H9 (cell line): ENCODE measurements around the gene AFF1. TPM values are rescaled to one million over a fixed set of nuclear protein-coding genes. Genes with fewer than 3 reads are reported as not detected.

Experiments used
- DNase-seq: peaks from one replicate; pipeline ENCODE4 v3.0.0-alpha.2; 2017
- H2AFZ ChIP-seq: one replicate; pipeline ENCODE4 v1.6.1; 2013; ENCODE audit warnings: mild to moderate bottlenecking, low read length, control low read depth, moderate library complexity
- H2AK5ac ChIP-seq: 2 replicates; pipeline ENCODE4 v1.6.1; 2013; ENCODE audit warnings: low read length, control low read depth, mixed read lengths; ENCODE audit not compliant: insufficient read length
- H2BK120ac ChIP-seq: one replicate; pipeline ENCODE4 v1.6.1; 2013; ENCODE audit warnings: low read depth, mild to moderate bottlenecking, low read length, control low read depth, inconsistent platforms; ENCODE audit not compliant: poor library complexity, severe bottlenecking
- H2BK12ac ChIP-seq: 2 replicates; pipeline ENCODE4 v1.6.1; 2013; ENCODE audit warnings: low read length, control low read depth, mixed read lengths, low read depth; ENCODE audit not compliant: insufficient read length
- H2BK15ac ChIP-seq: 2 replicates; pipeline ENCODE4 v1.6.1; 2013; ENCODE audit warnings: low read depth, low read length, control low read depth
- H2BK20ac ChIP-seq: one replicate; pipeline ENCODE4 v1.6.1; 2013; ENCODE audit warnings: low read depth, mild to moderate bottlenecking, low read length, control low read depth, inconsistent platforms; ENCODE audit not compliant: poor library complexity, severe bottlenecking
- H2BK5ac ChIP-seq: 2 replicates; pipeline ENCODE4 v1.6.1; 2013; ENCODE audit warnings: low read length, control low read depth, mixed read lengths; ENCODE audit not compliant: insufficient read length
- H3K14ac ChIP-seq: 2 replicates; pipeline ENCODE4 v1.6.1; 2013; ENCODE audit warnings: low read length, control low read depth; ENCODE audit not compliant: insufficient read depth
- H3K18ac ChIP-seq: 2 replicates; pipeline ENCODE4 v1.6.1; 2013; ENCODE audit warnings: low read depth, mild to moderate bottlenecking, mixed read lengths, low read length, control low read depth; ENCODE audit not compliant: insufficient read length
- H3K23ac ChIP-seq: 2 replicates; pipeline ENCODE4 v1.6.1; 2013; ENCODE audit warnings: low read length, control low read depth, mixed read lengths, low read depth; ENCODE audit not compliant: insufficient read length
- H3K23me2 ChIP-seq: 2 replicates; pipeline ENCODE4 v1.6.1; 2013; ENCODE audit warnings: low read depth, mild to moderate bottlenecking, mixed read lengths, low read length, control low read depth; ENCODE audit not compliant: insufficient read length, poor library complexity, severe bottlenecking
- H3K27ac ChIP-seq: 2 replicates; pipeline ENCODE4 v1.5.1; 2013; ENCODE audit warnings: low read length, control low read depth, mixed read lengths, low read depth; ENCODE audit not compliant: insufficient read length
- H3K27me3 ChIP-seq: 2 replicates; pipeline ENCODE4 v1.6.1; 2013; ENCODE audit warnings: low read length, control low read depth, inconsistent platforms; ENCODE audit not compliant: insufficient read depth
- H3K4ac ChIP-seq: 2 replicates; pipeline ENCODE4 v1.6.1; 2013; ENCODE audit warnings: low read depth, mild to moderate bottlenecking, control low read depth, inconsistent platforms, low read length, moderate library complexity
- H3K4me1 ChIP-seq: 2 replicates; pipeline ENCODE4 v1.6.1; 2013; ENCODE audit warnings: low read length, control low read depth, inconsistent platforms; ENCODE audit not compliant: insufficient read depth
- H3K4me2 ChIP-seq: 2 replicates; pipeline ENCODE4 v1.6.1; 2013; ENCODE audit warnings: low read length, control low read depth, mixed read lengths; ENCODE audit not compliant: insufficient read length, insufficient read depth
- H3K56ac ChIP-seq: 2 replicates; pipeline ENCODE4 v1.6.1; 2013; ENCODE audit warnings: low read depth, mild to moderate bottlenecking, mixed read lengths, low read length, control low read depth; ENCODE audit not compliant: insufficient read length
- H3K79me1 ChIP-seq: 2 replicates; pipeline ENCODE4 v1.6.1; 2013; ENCODE audit warnings: low read depth, mild to moderate bottlenecking, moderate library complexity, low read length, control low read depth, inconsistent platforms; ENCODE audit not compliant: insufficient read depth, poor library complexity, severe bottlenecking
- H3K79me2 ChIP-seq: 2 replicates; pipeline ENCODE4 v1.6.1; 2013; ENCODE audit warnings: low read length, control low read depth, inconsistent platforms; ENCODE audit not compliant: insufficient read depth
- H3K9ac ChIP-seq: 2 replicates; pipeline ENCODE4 v1.6.1; 2013; ENCODE audit warnings: low read length, control low read depth, mixed read lengths; ENCODE audit not compliant: insufficient read length; ENCODE audit errors: extremely low read depth
- H3K9me3 ChIP-seq: one replicate; pipeline ENCODE4 v1.6.1; 2013; ENCODE audit warnings: low read depth, low read length, inconsistent platforms; ENCODE audit not compliant: control insufficient read depth
- H3T11ph ChIP-seq: one replicate; pipeline ENCODE4 v1.6.1; 2013; ENCODE audit warnings: mild to moderate bottlenecking, low read length, control low read depth, inconsistent platforms
- H4K20me1 ChIP-seq: one replicate; pipeline ENCODE4 v1.6.1; 2013; ENCODE audit not compliant: control insufficient read depth, insufficient read length, insufficient read depth
- H4K5ac ChIP-seq: 2 replicates; pipeline ENCODE4 v1.6.1; 2013; ENCODE audit warnings: low read depth, mild to moderate bottlenecking, mixed read lengths, low read length, control low read depth; ENCODE audit not compliant: insufficient read length
- H4K8ac ChIP-seq: replicated peaks from 2 replicates; pipeline ENCODE4 v1.6.1; 2013; ENCODE audit warnings: low read length, control low read depth, mixed read lengths, low read depth; ENCODE audit not compliant: insufficient read length
- H4K91ac ChIP-seq: 2 replicates; pipeline ENCODE4 v1.6.1; 2013; ENCODE audit warnings: low read depth, mild to moderate bottlenecking, moderate library complexity, mixed read lengths, low read length, control low read depth; ENCODE audit not compliant: insufficient read length
- H3K27ac Mint-ChIP-seq, 3 experiments: 2 replicates in 2 of 3; 3 replicates in 1 of 3; pipeline ENCODE4 v1.8.0; 2020 to 2021; ENCODE audit warnings: mixed read lengths in 3 of 3, mild to moderate bottlenecking in 1 of 3, moderate library complexity in 1 of 3
- H3K27me3 Mint-ChIP-seq: 2 replicates; pipeline ENCODE4 v1.8.0; 2021; ENCODE audit warnings: low read depth, mild to moderate bottlenecking, moderate library complexity, mixed read lengths
- H3K36me3 Mint-ChIP-seq, 3 experiments: 2 replicates in 2 of 3; 3 replicates in 1 of 3; pipeline ENCODE4 v1.8.0; 2020 to 2021; ENCODE audit warnings: low read depth in 3 of 3, mixed read lengths in 3 of 3; ENCODE audit not compliant: insufficient read depth in 1 of 3
- H3K4me1 Mint-ChIP-seq, 2 experiments: 2 replicates each; pipeline ENCODE4 v1.8.0; 2020; ENCODE audit warnings: mixed read lengths in 2 of 2
- H3K4me3 Mint-ChIP-seq, 2 experiments: 2 replicates in 1 of 2; 3 replicates in 1 of 2; pipeline ENCODE4 v1.8.0; 2020 to 2021; ENCODE audit warnings: mild to moderate bottlenecking in 2 of 2, mixed read lengths in 2 of 2, moderate library complexity in 1 of 2
- H3K9me3 Mint-ChIP-seq, 2 experiments: 2 replicates in 1 of 2; 3 replicates in 1 of 2; pipeline ENCODE4 v1.8.0; 2020; ENCODE audit warnings: mild to moderate bottlenecking in 2 of 2, mixed read lengths in 2 of 2, moderate library complexity in 1 of 2
- WGBS: extraction: QIAGEN DNeasy Blood & Tissue Kit; methylation state at CpG from one replicate; pipeline ENCODE4 v1.1.7; 2013; ENCODE audit warnings: missing lambda C conversion rate, low lambda C conversion rate, mixed read lengths; ENCODE audit not compliant: insufficient read length; ENCODE audit errors: extremely low coverage; 5-methylcytosine and 5-hydroxymethylcytosine counted together
- total RNA-seq: library from RNA; stranded (reverse); gene quantifications from 2 replicates; pipeline ENCODE4 v1.2.1, GENCODE V29; 2021
- TF ChIP-seq, protein P1 (sequence below): fragments of 200-600 bp; sonication (generic); conservative IDR thresholded peaks from 3 replicates; pipeline ENCODE4 v1.8.0; 2021; ENCODE audit warnings: antibody characterized with exemption, mild to moderate bottlenecking

AFF1 gene
- total RNA-seq, 1 experiment from 2014 or later: 74.5 TPM

DNA sequence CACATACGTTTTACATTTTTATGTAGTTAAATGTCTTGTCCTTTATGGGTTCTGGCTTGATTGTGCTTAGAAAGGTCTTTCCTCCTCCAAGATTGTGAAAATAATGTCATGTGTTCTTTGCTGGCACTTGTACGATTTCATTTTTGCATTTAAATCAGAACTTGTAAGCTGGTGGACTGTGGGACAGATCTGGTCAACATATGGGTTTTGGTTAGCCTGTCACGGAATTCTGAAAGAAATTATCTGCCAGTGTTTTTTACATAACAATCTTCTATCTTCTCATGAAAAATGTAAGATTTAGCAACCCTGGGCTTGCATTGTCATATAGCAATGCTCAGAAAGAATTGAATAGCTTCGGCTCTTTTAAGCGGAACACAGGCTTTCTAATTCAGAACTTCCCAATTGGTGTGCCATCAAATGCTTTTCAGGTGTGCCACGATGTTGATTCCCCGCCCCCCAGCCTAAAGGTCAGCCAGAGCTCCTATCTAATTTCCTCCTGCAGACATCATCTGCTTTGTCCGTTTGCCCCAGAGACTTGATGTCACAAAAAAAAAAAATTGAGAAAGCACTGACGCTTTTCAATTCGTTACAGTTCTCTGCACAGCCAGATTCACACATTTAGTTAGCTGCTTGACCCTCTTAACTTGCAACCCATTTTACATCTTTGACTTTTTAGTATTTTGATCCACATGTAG, 16.2 kb downstream of the AFF1 start:
- TF ChIP-seq, protein P1, sequence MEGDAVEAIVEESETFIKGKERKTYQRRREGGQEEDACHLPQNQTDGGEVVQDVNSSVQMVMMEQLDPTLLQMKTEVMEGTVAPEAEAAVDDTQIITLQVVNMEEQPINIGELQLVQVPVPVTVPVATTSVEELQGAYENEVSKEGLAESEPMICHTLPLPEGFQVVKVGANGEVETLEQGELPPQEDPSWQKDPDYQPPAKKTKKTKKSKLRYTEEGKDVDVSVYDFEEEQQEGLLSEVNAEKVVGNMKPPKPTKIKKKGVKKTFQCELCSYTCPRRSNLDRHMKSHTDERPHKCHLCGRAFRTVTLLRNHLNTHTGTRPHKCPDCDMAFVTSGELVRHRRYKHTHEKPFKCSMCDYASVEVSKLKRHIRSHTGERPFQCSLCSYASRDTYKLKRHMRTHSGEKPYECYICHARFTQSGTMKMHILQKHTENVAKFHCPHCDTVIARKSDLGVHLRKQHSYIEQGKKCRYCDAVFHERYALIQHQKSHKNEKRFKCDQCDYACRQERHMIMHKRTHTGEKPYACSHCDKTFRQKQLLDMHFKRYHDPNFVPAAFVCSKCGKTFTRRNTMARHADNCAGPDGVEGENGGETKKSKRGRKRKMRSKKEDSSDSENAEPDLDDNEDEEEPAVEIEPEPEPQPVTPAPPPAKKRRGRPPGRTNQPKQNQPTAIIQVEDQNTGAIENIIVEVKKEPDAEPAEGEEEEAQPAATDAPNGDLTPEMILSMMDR: no peak
- no peak overlapping the region for H3K23ac ChIP-seq

More for the DNA sequence above, 16.2 kb downstream of the AFF1 start:
- H2BK5ac ChIP-seq: no peak overlapping the region
- Mint-ChIP-seq H3K36me3 (peaks cover 10 to 30% (median 17%) of the 10 kb centered on the region in 3 experiments; a peak in 6 of 7 replicates), H3K9me3 (no peaks in the 10 kb centered on the region), H3K27ac (peak overlapping the region; percentile 14 to 94 (median 88)), H3K4me1 (peaks cover 62 to 73% of the 10 kb centered on the region in 2 experiments), H3K27me3 (no peaks in the 10 kb centered on the region), H3K4me3 (peak overlapping the region in 1 of 2 experiments; percentile 66; a peak in 4 of 5 replicates)
- peak; percentile 64 for DNase-seq
- no peak overlapping the region for H2BK20ac ChIP-seq
- H2AK5ac ChIP-seq: no peak overlapping the region
- H3K27ac ChIP-seq: peak overlapping the region; percentile 4
- H4K5ac ChIP-seq: no peak overlapping the region
- H3K79me2 ChIP-seq: peaks cover 6% of the 10 kb centered on the region; the same call in 1 of the 2 replicates
- H4K91ac ChIP-seq: no peak overlapping the region
- H3K79me1 ChIP-seq: no peaks in the 10 kb centered on the region
- no peaks in the 10 kb centered on the region for H3K9me3 ChIP-seq
- no peak overlapping the region for H3K18ac ChIP-seq
- H3K4me1 ChIP-seq: peaks cover 11% of the 10 kb centered on the region; the same call in 1 of the 2 replicates
- H2BK120ac ChIP-seq: no peak overlapping the region
- no peak overlapping the region for H2AFZ ChIP-seq
- H3K4me2 ChIP-seq: peak overlapping the region; percentile 16
- no peak overlapping the region for H3K4ac ChIP-seq
- no peak overlapping the region for H2BK12ac ChIP-seq
- H4K8ac ChIP-seq: no peak overlapping the region
- no peak overlapping the region for H3T11ph ChIP-seq
- H3K14ac ChIP-seq: no peak overlapping the region
- H3K27me3 ChIP-seq: no peaks in the 10 kb centered on the region
- no peak overlapping the region for H3K9ac ChIP-seq
- no peak overlapping the region for H2BK15ac ChIP-seq
- no CpG with 5 or more reads among the region's 10 CpGs for WGBS
- H3K56ac ChIP-seq: no peak overlapping the region
- no peaks in the 10 kb centered on the region for H3K23me2 ChIP-seq
- no peaks in the 10 kb centered on the region for H4K20me1 ChIP-seq
